GM21528 (cell line): Measurements from ENCODE around the gene SSPN.

Experiments used
- ATAC-seq: cut with Tn5 transposase; IDR thresholded peaks from one replicate; pipeline ENCODE4 v1.9.1; 2021; ENCODE audit warnings: mild to moderate bottlenecking, moderate library complexity; ENCODE audit not compliant: unreplicated experiment, low FRiP score

SSPN gene, protein sequence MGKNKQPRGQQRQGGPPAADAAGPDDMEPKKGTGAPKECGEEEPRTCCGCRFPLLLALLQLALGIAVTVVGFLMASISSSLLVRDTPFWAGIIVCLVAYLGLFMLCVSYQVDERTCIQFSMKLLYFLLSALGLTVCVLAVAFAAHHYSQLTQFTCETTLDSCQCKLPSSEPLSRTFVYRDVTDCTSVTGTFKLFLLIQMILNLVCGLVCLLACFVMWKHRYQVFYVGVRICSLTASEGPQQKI

DNA sequence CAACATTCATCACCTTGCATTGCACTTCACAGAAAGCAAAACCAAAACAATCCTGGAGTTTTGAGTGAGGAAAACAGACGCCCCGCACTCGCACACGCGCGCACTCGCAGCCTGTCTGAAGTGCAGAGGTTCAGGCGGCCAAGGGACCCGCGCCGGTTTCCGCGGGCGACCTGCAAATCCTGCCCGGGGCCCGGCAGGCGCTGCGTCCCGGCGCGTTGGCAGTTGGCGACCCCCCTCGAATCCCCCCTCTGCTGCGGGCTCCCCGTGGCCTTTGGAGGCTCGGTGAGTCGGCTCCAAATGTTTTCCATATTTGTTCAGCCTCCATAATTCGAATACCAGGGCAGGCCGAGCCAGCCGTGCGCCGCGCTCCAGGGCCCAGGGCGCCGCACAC lies at the start of gene SSPN:
Gene SSPN, plus strand, starts transcription at position 324 of the 391 bp plus-strand sequence. CDS start 100 bp downstream, outside the sequence.
- no peak for ATAC-seq

DNA sequence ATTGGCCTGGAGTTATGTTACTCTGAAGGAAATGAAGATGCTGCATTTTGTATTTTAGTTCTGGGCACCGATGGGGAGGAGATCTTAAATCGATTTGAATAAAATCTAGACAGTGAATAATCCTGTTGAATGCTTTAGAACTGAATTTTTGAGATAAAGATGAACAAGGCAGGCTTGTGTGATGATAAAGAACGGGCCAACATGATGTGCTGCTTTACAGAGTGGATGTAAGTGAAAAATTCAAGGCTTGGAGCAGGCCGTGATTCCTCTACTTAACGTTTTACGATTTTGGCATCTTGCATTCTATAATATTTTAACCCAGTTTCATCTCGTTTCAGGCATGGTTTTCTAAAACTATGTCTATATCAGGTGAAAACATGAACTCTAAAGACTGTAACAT lies 47.1 kb upstream of the SSPN start:
- no peak for ATAC-seq

DNA sequence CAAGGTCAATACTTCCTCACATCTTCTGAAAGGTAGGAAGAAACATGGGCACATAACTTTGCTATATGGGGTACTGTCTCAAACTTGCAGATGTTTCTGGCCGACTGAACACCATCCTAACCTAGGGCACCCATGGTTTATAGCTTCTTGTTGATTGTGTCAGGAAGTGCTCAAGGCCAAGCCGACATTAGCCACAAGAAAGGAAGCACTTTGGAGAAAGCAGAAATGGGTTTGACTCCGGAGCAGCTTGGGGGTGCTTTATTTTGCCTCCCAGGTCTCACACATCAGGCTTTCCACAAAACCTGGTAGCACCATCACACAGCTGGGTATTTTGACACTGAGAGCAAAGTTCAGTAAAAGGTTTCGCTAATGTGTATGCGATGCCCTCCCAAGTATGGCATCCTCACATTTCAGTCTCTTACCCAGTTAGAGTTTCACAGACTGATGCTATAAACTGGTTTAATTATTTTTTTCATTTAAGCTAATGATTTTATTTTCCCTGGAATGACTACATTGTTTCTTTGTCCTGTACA lies 45.3 kb upstream of the SSPN start:
- ATAC-seq: no peak

DNA sequence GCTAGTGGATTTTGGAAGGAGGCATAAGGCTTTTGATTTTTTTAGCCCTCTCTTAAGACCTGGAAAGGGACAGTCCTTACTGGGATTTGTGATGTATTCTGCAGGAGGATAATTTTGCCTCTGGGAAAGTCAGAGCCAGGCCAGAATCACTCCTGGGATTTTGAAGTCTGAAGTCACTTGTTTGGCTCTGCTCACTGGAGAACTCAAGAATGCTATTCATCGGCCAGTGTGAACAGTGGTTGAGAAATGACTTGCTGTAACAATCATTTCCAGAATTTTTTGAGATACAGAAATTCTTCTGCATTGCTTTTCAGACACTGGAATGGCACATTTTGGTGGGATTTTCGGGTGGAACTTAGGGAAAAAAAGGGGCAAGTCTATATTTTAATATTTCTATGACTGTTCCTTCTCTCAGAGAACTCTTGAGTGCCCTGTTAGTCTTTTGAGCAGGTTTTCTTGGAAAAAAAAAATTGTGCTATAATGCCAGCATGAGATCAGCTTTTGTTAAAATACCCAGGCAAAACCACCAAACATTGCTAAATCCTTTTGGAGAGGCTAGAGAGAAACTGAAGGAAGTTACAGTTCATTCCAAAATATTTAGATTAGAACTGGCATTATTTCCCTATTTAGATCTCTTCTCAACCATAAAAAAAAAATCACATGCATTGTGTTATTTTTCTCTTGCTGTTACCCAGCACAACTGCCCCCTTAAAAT lies 44.5 kb upstream of the SSPN start:
- ATAC-seq: no peak

DNA sequence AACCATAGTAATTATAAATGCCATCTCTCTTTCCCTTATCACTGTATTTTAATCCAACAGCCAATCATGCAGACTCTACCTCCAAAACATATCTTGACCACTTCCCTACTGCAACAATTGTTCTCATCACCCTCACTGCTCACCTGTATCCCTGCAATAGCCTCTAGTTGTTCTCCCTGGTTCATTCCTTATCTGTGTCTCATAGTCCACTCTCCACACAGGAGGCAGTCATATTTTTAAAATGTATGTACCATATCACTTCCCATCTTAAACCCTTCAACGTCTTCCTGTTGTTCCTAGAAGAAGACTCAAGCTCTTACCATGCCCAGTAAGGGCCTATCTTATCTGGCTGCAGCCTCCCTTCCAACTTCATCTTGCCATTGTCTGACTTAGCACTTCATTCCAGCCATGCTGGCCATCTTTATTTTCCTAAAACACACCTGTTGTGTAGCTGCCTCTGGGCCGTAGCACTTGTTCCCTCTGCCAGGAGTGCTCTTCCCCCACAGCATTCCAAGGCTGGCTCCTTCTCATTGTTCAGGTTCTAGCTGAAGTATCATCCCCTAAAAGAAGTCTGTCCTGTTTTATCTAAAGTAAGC lies 42.8 kb upstream of the SSPN start:
- no peak for ATAC-seq

DNA sequence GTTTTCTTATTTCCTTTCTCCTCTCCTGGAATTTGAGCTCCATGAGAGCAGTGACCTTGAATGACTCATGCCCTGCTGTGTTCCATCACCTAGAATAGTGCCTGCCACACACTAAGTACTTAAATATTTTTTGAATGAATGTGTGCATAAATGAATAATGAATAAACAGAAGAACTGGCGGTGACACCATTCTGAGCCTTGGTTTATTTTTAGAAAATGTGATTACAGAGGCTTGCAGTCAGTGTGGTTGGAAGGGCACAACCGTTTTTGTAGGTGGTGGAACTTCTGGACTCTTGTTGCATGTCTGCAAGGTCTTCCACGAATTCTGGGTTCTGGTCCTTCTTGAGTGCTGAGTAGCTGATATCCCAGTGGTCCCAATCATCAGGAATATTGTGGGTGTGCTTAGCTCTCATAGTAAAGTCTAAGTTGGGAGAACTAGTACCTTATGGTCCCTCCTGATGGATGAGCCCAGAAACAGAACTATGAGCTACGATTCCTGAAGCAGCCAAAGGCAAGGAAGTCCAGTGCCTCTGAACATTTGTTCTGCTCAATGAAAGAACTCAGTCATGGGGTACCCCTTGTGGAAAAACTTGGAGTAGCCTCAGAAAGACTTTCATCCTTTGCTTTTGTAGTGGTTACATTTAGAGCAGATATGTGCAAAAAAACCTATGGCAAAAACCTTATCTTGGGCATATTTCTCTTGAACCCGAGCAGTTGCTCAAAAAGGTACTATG lies 41.8 kb upstream of the SSPN start:
- no peak for ATAC-seq

DNA sequence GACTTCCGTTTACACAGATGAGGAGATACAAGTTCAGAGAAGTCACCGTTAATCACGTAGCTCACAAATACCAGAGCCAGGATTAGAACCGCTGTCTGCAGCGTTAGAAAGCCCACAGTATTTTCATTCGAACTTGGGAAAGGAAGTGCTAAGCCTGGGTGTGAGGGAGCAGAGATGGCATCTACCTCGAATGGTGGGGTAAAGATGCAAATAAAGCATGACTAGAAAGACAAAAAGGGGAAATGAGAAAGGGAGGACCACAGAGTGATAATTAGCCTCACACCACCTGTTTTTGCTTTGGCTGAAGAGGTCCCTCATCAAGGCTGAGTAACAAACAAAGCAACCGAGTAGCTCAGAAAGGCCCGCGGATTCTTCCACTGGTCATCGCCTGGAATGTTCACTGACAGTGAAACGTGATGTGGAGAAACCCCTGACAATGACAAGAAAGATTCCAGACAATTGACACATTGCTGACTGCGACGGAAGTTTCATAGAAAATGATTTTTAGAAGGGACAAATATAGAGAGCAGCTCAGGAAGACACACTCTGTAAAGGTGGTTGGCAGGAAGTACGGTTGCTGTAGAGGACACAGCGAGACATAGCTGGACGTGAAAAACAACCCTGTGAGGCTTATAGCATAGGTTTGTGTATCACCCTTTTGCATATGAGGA lies 39.0 kb upstream of the SSPN start:
- ATAC-seq: peak; percentile 87

DNA sequence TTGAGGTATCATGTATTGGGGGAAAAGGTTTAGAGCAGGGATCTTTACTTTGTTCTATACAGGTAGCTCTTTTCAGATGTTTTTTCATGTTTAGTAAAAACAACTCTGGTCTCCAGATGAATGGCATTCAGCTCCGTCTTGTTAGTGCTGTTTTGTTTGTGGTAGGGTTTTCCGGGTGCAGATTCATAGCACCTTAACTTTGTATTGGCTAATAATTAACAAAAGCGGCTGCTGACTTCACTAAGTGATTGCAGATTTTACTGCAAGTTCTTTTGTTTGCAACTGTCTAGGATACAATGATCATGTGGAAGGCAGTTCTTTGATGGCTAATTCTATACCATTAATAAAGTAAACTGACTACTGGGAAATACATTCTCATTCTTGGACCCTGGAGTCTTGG lies 38.4 kb upstream of the SSPN start:
- ATAC-seq: peak; percentile 7

DNA sequence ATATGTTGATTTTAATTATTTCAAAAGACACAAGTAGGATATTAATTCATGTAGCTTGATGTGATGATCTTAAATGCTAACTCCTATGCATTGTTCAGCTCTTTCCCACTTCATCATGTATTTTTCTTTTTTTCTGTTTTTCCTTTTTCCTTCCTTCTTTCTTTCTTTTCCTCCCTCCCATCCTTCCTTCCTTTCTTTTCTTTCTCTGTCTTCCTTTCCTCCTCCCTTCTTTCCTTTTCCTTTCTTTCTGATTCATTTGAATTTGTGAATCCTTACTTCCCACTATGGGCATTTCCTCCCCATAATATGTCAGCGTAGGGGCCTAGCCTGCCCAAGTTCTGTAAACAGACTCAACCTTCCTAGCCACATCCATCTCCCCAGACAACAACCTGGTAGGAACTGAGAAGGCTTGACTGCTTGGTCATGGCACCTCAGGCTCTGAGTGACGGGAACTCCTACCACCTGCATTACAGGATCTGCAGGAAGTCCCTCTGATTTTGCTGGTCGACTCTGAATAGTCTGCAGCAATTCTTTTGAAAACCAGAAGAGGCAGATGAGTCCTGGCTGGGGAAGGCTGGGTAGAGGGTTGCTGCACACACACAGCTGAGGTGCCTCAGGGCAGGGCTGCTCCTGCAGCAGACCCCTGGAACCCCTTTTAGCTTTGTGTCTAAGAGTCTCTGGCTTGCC lies 37.2 kb upstream of the SSPN start:
- ATAC-seq: no peak

DNA sequence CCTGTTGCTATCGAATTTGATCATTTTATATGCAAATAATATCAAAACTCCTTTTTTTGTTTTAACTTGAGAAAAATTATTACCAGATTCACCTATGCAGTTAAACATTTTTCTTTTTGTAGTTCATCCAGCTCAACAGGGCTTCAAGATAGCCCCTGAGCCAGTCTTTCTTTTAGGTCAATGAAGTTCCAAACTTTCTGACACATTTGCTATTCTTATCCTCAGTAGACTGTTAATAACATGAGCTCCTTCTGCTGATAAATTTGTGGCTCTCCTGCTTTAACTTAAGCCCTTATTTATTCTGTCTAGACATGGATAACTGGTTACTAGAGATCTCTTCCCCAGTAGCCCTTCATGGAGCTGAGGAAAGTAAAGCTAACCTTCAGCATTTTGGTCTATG lies 33.2 kb upstream of the SSPN start:
- no peak for ATAC-seq

DNA sequence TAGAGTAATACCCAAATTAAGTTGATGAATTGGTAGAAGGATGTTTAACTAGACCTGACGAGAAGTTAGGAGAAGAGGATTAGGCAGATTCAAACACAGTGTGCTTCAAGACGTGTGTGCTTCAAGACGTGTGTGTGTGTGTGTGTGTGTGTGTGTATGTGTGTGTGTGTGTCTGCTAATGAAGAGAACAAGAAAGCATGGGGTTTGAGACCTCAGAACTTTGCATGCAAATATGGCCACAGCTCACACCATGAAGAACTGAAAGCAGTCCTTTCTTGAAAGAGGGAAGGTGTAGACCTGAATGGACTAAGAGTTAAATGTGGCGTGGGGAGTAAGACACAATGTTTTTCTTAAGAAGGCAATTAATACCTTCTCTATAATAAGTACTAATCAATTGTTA lies 32.5 kb upstream of the SSPN start:
- peak; percentile 81 for ATAC-seq

DNA sequence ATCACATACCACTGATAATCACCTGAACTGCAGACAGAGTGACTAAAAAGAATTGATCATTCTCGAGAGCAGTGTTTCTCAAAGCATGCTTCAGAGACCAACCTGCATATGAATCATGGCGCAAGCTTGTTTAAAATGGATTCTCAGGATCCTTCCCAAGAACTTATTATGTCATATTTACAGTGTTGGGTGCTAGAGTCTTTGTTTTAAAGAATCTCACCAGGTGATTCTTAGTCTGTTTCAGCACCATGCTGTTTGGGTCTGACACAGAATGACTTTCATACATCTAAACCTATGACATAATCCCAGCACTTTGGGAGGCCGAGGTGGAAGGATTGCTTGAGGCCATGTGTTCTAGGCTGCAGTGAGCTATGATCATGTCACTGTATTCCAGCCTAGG lies 31.3 kb upstream of the SSPN start:
- ATAC-seq: no peak

DNA sequence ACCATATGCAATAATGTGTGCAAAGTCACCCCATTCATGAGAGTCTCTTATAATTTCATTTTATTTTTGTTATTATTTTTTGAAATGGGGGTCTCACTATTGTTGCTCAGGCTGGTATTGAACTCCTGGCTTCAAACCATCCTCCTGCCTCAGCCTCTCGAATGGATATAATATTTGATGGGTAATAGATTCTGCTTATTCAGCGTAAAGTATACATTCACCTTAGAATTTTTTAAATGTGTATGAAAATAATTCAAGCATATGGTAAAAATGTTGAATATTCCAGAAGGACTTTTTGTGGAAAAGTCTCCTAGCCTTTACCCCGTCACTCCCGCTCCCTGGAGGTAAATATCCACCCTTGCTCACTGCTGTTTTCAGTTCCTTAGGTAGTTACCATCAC lies 23.4 kb upstream of the SSPN start:
- no peak for ATAC-seq

DNA sequence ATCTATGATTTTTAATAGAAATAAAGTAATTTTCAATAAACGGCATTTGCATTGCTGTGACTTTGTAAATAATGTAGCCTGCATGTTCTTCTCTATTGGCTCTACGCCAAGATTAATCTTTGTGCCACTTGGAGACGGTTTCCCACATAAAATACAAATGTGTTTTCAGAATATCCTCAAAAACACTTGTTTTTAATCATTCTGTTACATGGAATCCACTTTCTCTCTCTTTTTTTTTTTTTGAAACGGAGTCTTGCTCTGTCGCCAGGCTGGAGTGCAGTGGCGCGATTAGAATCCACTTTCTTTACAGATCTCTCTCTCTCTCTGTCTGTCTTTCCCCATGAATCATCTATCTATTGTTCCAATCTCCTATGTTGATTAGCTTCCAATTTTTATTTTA lies 22.8 kb upstream of the SSPN start:
- no peak for ATAC-seq

DNA sequence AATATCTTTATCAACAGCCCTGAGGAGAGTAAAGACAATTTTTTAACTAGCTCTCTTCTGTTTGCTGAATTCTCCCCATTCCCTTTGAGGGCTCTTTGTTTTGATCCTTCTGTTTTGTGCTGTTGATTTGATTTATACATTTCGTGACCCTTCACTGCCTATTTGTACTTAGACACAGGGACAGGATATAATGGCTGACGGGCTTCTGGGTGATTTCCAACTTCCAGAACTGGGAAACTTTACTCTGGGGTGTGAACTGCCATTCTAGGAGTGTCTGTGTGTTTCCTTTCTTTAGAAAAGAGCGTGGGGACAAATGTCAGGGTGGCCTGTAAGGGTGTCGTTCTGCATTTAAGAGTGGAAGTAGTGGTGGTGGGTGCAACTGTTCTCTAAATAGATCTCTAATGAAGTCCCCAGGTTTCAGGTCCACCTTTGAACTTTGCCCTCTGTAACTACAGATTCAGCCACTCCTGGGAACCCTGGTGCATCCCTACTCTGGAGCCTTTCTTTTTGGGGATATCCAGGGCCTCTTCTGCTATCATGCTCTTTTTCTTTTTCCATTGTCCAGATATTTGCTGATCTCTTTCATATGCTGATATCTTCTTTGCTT lies 22.3 kb upstream of the SSPN start:
- no peak for ATAC-seq

DNA sequence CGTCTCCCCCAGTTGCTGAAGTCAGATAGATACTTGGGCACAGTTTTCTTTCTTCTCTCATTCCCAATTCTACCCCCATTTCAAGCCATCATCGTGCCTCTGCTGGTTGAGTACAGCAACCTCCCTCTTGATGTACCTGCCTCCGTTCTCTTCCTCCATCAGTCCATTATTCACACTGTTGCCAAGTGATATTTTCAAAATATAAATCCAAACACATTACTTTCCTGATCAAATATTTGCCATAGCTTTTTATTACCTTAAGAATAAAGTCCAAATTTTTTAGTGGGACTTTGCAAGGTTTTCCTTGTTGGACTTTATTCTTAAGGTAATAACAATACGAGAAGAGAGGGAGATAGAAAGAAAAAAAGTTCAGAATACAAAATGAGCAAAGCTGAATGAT lies 18.6 kb upstream of the SSPN start:
- no peak for ATAC-seq

DNA sequence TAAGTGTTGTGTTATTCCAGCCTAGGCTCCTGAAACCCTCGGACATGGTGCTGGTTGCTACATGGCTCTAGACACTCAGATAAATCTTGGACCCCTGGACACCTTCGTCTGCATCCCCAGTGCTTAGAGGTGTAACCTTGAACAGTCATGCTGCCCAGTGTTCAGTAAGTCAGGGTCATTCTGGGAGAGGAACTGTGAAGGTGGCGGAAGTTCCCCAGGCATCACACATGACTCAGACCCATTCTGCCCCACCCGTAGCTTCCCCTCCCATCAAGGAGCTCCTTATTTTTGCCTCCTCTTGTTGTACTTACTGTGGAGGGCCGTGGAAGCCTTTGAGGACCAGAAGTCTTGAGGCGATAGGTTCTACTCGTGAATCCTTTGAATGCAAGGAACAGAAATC lies 18.1 kb upstream of the SSPN start:
- no peak for ATAC-seq

DNA sequence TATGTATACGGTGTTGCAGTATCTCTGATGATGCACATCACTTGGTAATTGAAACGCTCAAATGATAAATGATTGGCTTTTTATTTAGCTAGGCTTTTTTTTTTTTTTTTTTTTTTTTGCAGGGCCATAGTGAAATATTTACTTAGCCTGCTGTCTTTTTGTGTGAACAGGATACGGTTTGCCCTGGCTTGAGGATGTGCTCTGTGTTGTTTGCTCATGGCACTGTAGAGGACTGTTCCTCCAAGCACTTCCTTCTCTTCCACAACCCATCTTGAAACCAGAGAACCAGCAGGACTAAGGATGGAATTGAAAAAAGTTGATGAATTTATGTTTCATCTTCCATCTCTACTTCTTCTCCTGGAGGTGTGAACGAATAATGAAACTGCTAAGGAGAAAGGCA lies 15.5 kb upstream of the SSPN start:
- no peak for ATAC-seq

DNA sequence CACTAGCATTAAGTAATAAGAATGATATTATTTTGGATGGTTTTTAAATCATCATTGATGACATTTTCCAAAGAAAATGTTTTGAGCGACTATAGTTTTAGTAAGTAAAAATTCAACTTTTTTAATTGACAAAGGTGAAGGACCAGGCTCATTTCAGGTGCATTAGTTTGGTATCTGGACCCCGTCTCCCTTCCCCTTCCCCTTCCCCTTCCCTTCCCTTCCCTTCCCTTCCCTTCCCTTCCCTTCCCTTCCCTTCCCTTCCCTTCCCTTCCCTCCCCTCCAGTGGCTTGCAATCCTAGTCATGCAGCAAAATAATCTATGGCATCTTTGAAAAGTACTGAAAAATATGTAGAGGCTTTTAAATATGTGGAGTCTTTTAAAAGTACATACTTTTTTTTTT lies 13.0 kb upstream of the SSPN start:
- no peak for ATAC-seq
